A549 (cell line): ENCODE measurements around the gene BCAS3. TPM values are rescaled to one million over a fixed set of nuclear protein-coding genes. Genes with fewer than 3 reads are reported as not detected.

ENCODE experiments used
- ATAC-seq, 2 experiments: fragments of 200-7000 bp in 1 of 2; fragments of >200 bp in 1 of 2; cut with Nextera tagmentation in 1 of 2; cut with Tn5 transposase in 1 of 2; 3 replicates each; pipeline versions ENCODE4 v1.8.0 to v1.9.1; 2018 to 2020; ENCODE audit warnings: mild to moderate bottlenecking in 1 of 2, moderate library complexity in 1 of 2
- CTCF ChIA-PET: fragments of 300-600 bp; sonication (Branson Sonifier 250); formaldehyde crosslinking; extraction: SDS; loops from one replicate; lab custom pipeline; 2021; ENCODE audit warnings: antibody characterized with exemption, inconsistent platforms; lab: Yijun Ruan, JAX
- POLR2A ChIA-PET: fragments of 350-600 bp; formaldehyde crosslinking; extraction: SDS; loops from one replicate; lab custom pipeline; 2021; ENCODE audit warnings: antibody characterized with exemption, inconsistent platforms; lab: Yijun Ruan, JAX
- DNase-seq, 2 experiments: peaks; one replicate each; pipeline versions ENCODE4 v3.0.0 to v3.0.0-alpha.2; 2011 to 2016; ENCODE audit warnings: low read depth in 1 of 2, low spot score in 1 of 2
- FAIRE-seq: peaks from 2 replicates; lab custom pipeline; 2011; peaks lifted over from hg19 to GRCh38; lab: Jason Lieb, UNC
- H3K27ac ChIP-seq, 2 experiments: fragments of >200 bp; sonication (Bioruptor Twin); formaldehyde crosslinking; 3 replicates each; pipeline ENCODE4 v1.5.1; 2016 to 2017
- H3K4me1 ChIP-seq: fragments of >200 bp; sonication (Bioruptor Twin); formaldehyde crosslinking; 3 replicates; pipeline ENCODE4 v1.6.1; 2016
- H3K4me2 ChIP-seq: fragments of >200 bp; sonication (Bioruptor Twin); formaldehyde crosslinking; 3 replicates; pipeline ENCODE4 v1.6.1; 2016
- H3K4me3 ChIP-seq: fragments of >200 bp; sonication (Bioruptor Twin); formaldehyde crosslinking; 3 replicates; pipeline ENCODE4 v1.5.1; 2016
- H3K9me3 ChIP-seq: fragments of >200 bp; sonication (Bioruptor Twin); formaldehyde crosslinking; 3 replicates; pipeline ENCODE4 v1.6.1; 2016
- CBX2 ChIP-seq: fragments of 200-600 bp; sonication (generic); IDR thresholded peaks from 2 replicates; pipeline ENCODE4 v1.6.1; 2016; ENCODE audit warnings: low read depth, mild to moderate bottlenecking, borderline replicate concordance
- CBX8 ChIP-seq: fragments of 200-600 bp; sonication (generic); IDR thresholded peaks from 2 replicates; pipeline ENCODE4 v1.6.1; 2016
- CTCF ChIP-seq: fragments of >200 bp; sonication (Bioruptor Twin); formaldehyde crosslinking; IDR thresholded peaks from 3 replicates; pipeline ENCODE4 v1.5.1; 2016
- E2F6 ChIP-seq: IDR thresholded peaks from 2 replicates; pipeline ENCODE4 v1.6.1; 2012; ENCODE audit warnings: low read depth, borderline replicate concordance
- ELK1 ChIP-seq: fragments of 150-350 bp; IDR thresholded peaks from 2 replicates; pipeline ENCODE4 v1.6.1; 2014; ENCODE audit warnings: low read depth, mild to moderate bottlenecking, low read length
- EP300 ChIP-seq, 2 experiments: fragments of >200 bp; sonication (Bioruptor Twin); formaldehyde crosslinking; IDR thresholded peaks; 2 replicates in 1 of 2; 3 replicates in 1 of 2; pipeline ENCODE4 v1.6.1; 2016 to 2017
- ESRRA ChIP-seq: fragments of 150-350 bp; IDR thresholded peaks from 2 replicates; pipeline ENCODE4 v1.6.1; 2014; ENCODE audit warnings: mild to moderate bottlenecking, low read length, borderline replicate concordance
- HMGXB4 ChIP-seq: fragments of 250-450 bp; sonication (Bioruptor Pico); IDR thresholded peaks from 2 replicates; pipeline ENCODE4 v1.5.0; 2021; ENCODE audit warnings: mild to moderate bottlenecking, moderate library complexity, borderline replicate concordance
- HOXB5 ChIP-seq: fragments of 250-450 bp; sonication (Bioruptor Pico); IDR thresholded peaks from 2 replicates; pipeline ENCODE4 v1.5.0; 2020; ENCODE audit warnings: mild to moderate bottlenecking, moderate library complexity
- KDM1A ChIP-seq: fragments of 200-600 bp; sonication (generic); IDR thresholded peaks from 2 replicates; pipeline ENCODE4 v1.6.1; 2016; ENCODE audit warnings: low read depth, mild to moderate bottlenecking
- MAZ ChIP-seq: fragments of 150-350 bp; IDR thresholded peaks from 2 replicates; pipeline ENCODE4 v1.6.1; 2014; ENCODE audit warnings: antibody characterized with exemption, low read depth, low read length, borderline replicate concordance
- MYC ChIP-seq: IDR thresholded peaks from 2 replicates; pipeline ENCODE4 v1.6.1; 2012; ENCODE audit warnings: mild to moderate bottlenecking, inconsistent platforms, low read length, improper control_type of control experiment, borderline replicate concordance
- PHF8 ChIP-seq: fragments of 200-600 bp; sonication (generic); IDR thresholded peaks from 2 replicates; pipeline ENCODE4 v1.6.1; 2016; ENCODE audit warnings: low read depth, mild to moderate bottlenecking, antibody characterized with exemption, moderate library complexity, borderline replicate concordance
- POLR2A ChIP-seq: IDR thresholded peaks from 2 replicates; pipeline ENCODE4 v1.6.1; 2012; ENCODE audit warnings: mild to moderate bottlenecking, low read length
- RARB ChIP-seq: fragments of 250-450 bp; sonication (Bioruptor Pico); IDR thresholded peaks from 2 replicates; pipeline ENCODE4 v1.8.0; 2021; ENCODE audit warnings: mild to moderate bottlenecking, moderate library complexity
- REST ChIP-seq: fragments of 200-600 bp; sonication (generic); IDR thresholded peaks from 2 replicates; pipeline ENCODE4 v1.6.1; 2016; ENCODE audit warnings: antibody characterized with exemption, mild to moderate bottlenecking, moderate library complexity
- SMC3 ChIP-seq: fragments of >200 bp; sonication (Bioruptor Twin); formaldehyde crosslinking; IDR thresholded peaks from 3 replicates; pipeline ENCODE4 v1.6.1; 2018; ENCODE audit warnings: inconsistent platforms
- TP53 ChIP-seq: fragments of 250-450 bp; sonication (Bioruptor Pico); IDR thresholded peaks from 2 replicates; pipeline ENCODE4 v1.5.0; 2021; ENCODE audit warnings: mild to moderate bottlenecking, moderate library complexity
- ZFP36 ChIP-seq: fragments of 450-650 bp; IDR thresholded peaks from 2 replicates; pipeline ENCODE4 v1.6.1; 2014; ENCODE audit warnings: borderline replicate concordance; ENCODE audit not compliant: partially characterized antibody
- WGBS: methylation state at CpG from one replicate; pipeline ENCODE4 v1.1.6; 2017; ENCODE audit errors: missing lambda C conversion rate; 5-methylcytosine and 5-hydroxymethylcytosine counted together
- polyA plus RNA-seq, 4 experiments: library from polyadenylated mRNA; depleted of rRNA in 3 of 4; stranded (reverse); fragments of >200 nt; fragmentation: RNase III in 1 of 4; extraction: RNeasy Plus Mini Kit Qiagen cat#74134 plus additional on column Dnase treatment in 1 of 4; gene quantifications; 2 replicates in 3 of 4; 3 replicates in 1 of 4; pipeline ENCODE4 v1.2.3, GENCODE V29; 2011 to 2017

The BCAS3 gene
- polyA plus RNA-seq, 2 of the 4 experiments (the other 2 are of a cell fraction) = 14.7 to 43.4 TPM

- H3K4me1 ChIP-seq = peaks cover 11% of the 10 kb centered on the region; the same call in 2 of the 3 replicates
- DNase-seq (no peak), ATAC-seq (no peak), FAIRE-seq (no peak)
- peak overlapping the region in 1 of 2 experiments; percentile 4; a peak in 1 of 6 replicates for H3K27ac ChIP-seq
- WGBS = 83% methylated on average over 8 of the region's 8 CpGs
- H3K4me2 ChIP-seq = no peak overlapping the region
- H3K4me3 ChIP-seq = no peak overlapping the region
- no peak for TF ChIP-seq KDM1A
- no peak for TF ChIP-seq RARB
- no peak for TF ChIP-seq CTCF
- TF ChIP-seq TP53 = no peak
- TF ChIP-seq CBX2 = no peak
- TF ChIP-seq HOXB5 (CRISPR knock-in tag) = no peak
- TF ChIP-seq REST = no peak
- no peak for TF ChIP-seq ELK1
- no peak for TF ChIP-seq PHF8
- no peak for TF ChIP-seq MAZ
- no peak for TF ChIP-seq EP300 (IDR thresholded peaks at IDR 0.05)
- TF ChIP-seq CBX8 = no peak
- no peak for TF ChIP-seq E2F6
- no peak for TF ChIP-seq HMGXB4
- no peak for TF ChIP-seq SMC3
- TF ChIP-seq ESRRA = no peak
- no peak for TF ChIP-seq MYC
- TF ChIP-seq POLR2A = no peak
- TF ChIP-seq ZFP36 = no peak
- POLR2A ChIA-PET = interaction anchor here (0.6 kb wide), 1 partner anchor 132 kb away, joined by 3 read pairs; no protein-coding TSS in a partner anchor
- H3K9me3 ChIP-seq = no peaks in the 10 kb centered on the region
- CTCF ChIA-PET = interaction anchor here (1.1 to 19.8 kb wide), 6 partner anchors 7 to 417 kb away, joined by 3 to 357 read pairs (median 12); no protein-coding TSS in a partner anchor
Observed at GRCh38 chr17:61419496-61420046, 741.9 kb downstream of the BCAS3 start.
